ENCODE data around the gene HMGB4. TPM values are rescaled to one million over a fixed set of nuclear protein-coding genes. Genes with fewer than 3 reads are reported as not detected.

The HMGB4 gene
- total RNA-seq, 2 donors from 2014 or later, result not detected

DNA sequence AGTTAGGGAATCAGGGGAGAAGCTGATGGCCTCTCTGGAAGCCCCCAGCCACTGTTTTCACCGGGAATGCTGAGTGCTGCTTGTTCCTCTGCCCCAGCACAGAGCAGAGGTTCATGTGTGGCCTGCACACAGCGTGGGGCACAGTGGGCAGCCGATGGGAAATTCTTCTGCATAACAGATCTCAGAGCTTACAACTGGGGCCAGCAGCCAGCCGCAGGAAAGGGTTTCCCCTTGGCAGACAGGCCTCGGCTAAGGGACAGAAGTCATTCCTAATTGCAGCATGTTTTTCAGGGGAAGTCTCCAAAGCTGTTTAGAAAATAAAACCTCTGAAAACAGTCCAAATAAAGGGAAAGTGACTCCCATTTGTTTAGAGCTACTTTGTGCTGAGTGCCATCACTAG lies 22.6 kb downstream of the HMGB4 start:
- peaks cover 14% of the 10 kb centered on the region for H3K27me3 Mint-ChIP-seq (ENCODE audit: low read depth)
- peaks cover 0 to 2% of the 10 kb centered on the region in 2 donors for H3K36me3 Mint-ChIP-seq (ENCODE audit: insufficient read depth in 2 of 2)
- no peak overlapping the region for H3K27ac Mint-ChIP-seq
- H3K4me3 Mint-ChIP-seq, result no peak overlapping the region
- DNase-seq (no peak), ATAC-seq (replicated peaks in 1 of 2) (no peak)
- H3K9me3 Mint-ChIP-seq, result peaks cover 1 to 2% of the 10 kb centered on the region in 2 donors
- H3K4me1 Mint-ChIP-seq (ENCODE audit: low read depth), result no peaks in the 10 kb centered on the region

DNA sequence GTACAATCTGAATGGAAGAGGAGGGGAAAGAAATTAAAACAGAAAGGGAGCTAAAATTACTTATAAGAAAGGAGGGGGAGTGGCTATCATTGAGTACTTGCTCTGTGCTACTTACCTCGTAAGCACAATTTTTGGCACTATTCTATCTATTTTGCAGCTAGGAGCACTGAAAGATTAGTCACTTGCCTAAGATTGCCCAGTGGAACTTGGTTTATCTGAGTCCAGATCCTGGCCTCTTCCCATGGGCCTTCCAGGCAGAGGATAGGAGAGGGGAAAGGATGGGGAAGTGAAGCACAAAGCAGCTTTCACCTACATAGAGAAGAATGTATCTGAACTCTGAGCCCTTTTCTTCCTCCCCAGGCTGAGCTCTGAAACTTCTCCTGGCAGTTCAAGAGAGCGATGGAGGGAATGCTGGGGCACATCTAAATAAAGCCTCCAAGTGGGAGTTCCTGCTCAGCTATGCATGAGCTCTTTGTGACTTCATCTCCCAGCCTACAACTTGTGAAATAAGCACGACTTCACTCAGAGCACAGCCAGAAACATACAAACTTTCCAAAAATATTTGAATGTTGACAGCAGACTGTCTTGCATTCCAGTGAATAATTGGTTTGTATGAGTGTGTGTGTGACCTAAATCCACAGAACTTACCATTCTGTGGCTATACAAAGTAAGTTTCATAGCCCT lies 29.4 kb downstream of the HMGB4 start:
- H3K27ac Mint-ChIP-seq, result no peak overlapping the region
- H3K4me1 Mint-ChIP-seq (ENCODE audit: low read depth), result no peaks in the 10 kb centered on the region
- DNase-seq (no peak), ATAC-seq (replicated peaks in 1 of 2) (no peak)
- peaks cover 1 to 2% of the 10 kb centered on the region in 2 donors for H3K9me3 Mint-ChIP-seq
- no peaks in the 10 kb centered on the region for H3K36me3 Mint-ChIP-seq (ENCODE audit: insufficient read depth in 2 of 2)
- no peak overlapping the region for H3K4me3 Mint-ChIP-seq
- H3K27me3 Mint-ChIP-seq (ENCODE audit: low read depth), result peaks cover 9% of the 10 kb centered on the region

DNA sequence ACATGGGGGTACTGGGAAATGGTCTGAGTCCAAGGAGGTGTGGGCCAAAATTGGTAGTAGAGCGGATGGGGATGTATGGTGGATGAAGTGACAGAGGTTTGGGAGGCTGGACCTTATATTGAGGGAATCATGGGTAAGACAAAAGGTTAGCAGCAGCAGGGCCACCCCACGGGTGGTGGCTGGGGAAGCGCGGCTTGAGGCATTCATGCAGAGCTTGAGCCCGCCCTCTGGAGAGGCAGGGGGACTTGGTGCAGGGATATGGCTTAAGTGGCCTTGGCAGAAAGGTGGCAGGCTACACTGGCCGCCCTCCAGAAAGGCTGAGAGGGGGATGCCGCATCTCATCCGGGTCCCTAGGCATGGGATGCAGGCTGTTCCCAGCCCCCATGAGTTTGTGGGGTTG lies 31.5 kb downstream of the HMGB4 start:
- DNase-seq (no peak), ATAC-seq (replicated peaks in 1 of 2) (no peak)
- Mint-ChIP-seq H3K27ac (no peak overlapping the region), H3K4me3 (no peak overlapping the region), H3K27me3 (ENCODE audit: low read depth) (peaks cover 9% of the 10 kb centered on the region), H3K4me1 (ENCODE audit: low read depth) (no peaks in the 10 kb centered on the region), H3K9me3 (no peaks in the 10 kb centered on the region), H3K36me3 (ENCODE audit: insufficient read depth in 2 of 2) (no peaks in the 10 kb centered on the region)

DNA sequence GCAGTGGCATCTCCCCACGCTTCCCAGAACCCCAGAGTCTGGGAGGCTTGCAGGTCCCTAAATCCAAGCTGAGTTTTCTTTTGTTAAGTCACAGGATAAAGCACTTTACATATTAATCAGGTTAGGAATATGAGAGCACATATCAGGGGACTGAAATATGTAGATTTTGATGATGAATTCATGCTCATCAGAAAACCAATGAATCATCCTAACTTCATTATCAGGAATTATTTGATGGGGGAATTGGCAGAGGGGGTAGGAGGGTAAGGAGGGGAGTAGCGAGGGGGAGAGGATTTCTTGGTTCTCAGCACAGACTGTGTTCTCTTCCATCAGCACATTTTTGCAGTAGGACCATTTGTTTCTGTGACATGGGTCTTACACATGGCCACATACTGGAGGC lies 32.1 kb downstream of the HMGB4 start:
- H3K27ac Mint-ChIP-seq, result no peak overlapping the region
- DNase-seq (no peak), ATAC-seq (replicated peaks in 1 of 2) (no peak)
- H3K4me3 Mint-ChIP-seq, result no peak overlapping the region
- H3K9me3 Mint-ChIP-seq, result no peaks in the 10 kb centered on the region
- no peaks in the 10 kb centered on the region for H3K36me3 Mint-ChIP-seq (ENCODE audit: insufficient read depth in 2 of 2)
- no peaks in the 10 kb centered on the region for H3K4me1 Mint-ChIP-seq (ENCODE audit: low read depth)
- H3K27me3 Mint-ChIP-seq (ENCODE audit: low read depth), result peaks cover 14% of the 10 kb centered on the region

DNA sequence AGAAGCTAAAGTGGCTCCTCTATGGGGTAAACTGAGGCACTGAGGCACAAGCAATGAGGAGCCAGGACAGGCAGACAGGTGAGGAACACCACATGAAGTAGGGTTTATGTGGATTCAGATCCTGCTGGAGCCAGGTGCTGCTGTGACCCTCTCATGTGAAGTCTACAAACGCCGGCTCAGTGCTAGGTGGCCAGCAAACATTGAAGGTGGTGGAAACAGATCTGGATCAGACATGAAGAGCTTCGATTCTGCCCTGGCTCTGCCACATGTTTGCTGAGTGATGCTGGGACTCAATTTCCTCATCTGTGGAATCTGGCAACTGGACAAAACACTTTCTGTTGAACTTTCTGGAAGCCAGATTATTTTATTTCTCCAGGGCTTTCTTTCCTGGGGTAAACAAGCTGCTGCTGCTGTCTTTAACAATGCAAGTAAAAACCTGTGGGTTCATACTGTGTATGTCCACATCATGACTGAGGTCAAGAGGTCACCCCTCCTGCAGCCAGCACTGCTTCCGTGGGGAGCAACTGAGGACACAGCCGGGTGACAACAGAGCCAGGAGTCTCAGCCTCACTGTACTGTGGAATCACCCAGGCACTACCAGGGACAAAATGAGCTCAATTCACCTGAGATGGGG lies 33.3 kb downstream of the HMGB4 start:
- Mint-ChIP-seq H3K36me3 (ENCODE audit: insufficient read depth in 2 of 2) (no peaks in the 10 kb centered on the region), H3K27ac (no peak overlapping the region), H3K9me3 (no peaks in the 10 kb centered on the region), H3K4me3 (no peak overlapping the region), H3K27me3 (ENCODE audit: low read depth) (peaks cover 19% of the 10 kb centered on the region), H3K4me1 (ENCODE audit: low read depth) (no peaks in the 10 kb centered on the region)
- no peak for DNase-seq
- ATAC-seq (replicated peaks in 1 of 2), result no peak

DNA sequence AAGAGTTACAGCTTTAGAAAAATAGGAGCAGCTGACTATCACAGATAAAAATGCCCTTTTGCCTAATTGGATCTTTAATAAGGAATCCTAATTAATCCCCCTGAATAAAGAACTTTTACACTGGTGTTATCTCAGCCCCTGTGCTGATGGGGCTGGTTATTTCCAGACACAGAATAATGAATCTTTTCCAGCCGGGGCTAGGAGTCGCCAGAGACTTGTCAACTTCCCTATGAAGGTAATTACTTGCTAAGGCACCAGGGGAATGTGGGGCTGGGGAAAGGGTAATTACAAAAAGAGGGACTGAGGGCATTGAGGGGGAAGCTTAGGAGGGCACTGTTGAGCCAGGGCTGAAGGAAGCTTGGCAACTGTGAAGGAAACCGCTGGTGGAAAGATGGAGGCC lies 34.5 kb downstream of the HMGB4 start:
- no peak for DNase-seq
- H3K27me3 Mint-ChIP-seq (ENCODE audit: low read depth), result peaks cover 20% of the 10 kb centered on the region
- H3K4me1 Mint-ChIP-seq (ENCODE audit: low read depth), result no peaks in the 10 kb centered on the region
- no peak overlapping the region for H3K27ac Mint-ChIP-seq
- no peaks in the 10 kb centered on the region for H3K9me3 Mint-ChIP-seq
- ATAC-seq (replicated peaks in 1 of 2), result no peak
- H3K36me3 Mint-ChIP-seq (ENCODE audit: insufficient read depth in 2 of 2), result no peaks in the 10 kb centered on the region
- no peak overlapping the region for H3K4me3 Mint-ChIP-seq

DNA sequence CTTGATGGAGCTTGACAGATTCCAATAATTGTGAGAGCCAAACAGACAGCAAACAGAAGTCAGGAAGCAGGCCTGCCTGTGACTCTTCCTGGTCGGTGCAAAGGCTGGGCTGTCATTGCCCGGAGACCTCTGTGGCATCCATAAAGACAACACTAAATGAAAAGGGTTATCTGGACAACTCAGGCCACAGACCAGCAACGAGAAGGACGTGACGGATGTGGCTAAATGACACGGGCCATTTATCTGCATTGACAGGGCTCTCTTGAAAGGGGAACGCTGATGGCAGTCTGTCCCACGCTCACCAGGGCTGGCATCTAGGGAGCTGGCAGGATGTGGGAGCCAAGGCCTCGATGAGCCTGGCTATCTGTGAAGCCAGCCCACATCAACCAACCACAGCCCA lies 35.0 kb downstream of the HMGB4 start:
- peaks cover 25% of the 10 kb centered on the region for H3K27me3 Mint-ChIP-seq (ENCODE audit: low read depth)
- H3K9me3 Mint-ChIP-seq, result no peaks in the 10 kb centered on the region
- DNase-seq (no peak), ATAC-seq (replicated peaks in 1 of 2) (no peak)
- H3K36me3 Mint-ChIP-seq (ENCODE audit: insufficient read depth in 2 of 2), result no peaks in the 10 kb centered on the region
- H3K4me1 Mint-ChIP-seq (ENCODE audit: low read depth), result no peaks in the 10 kb centered on the region
- no peak overlapping the region for H3K4me3 Mint-ChIP-seq
- H3K27ac Mint-ChIP-seq, result no peak overlapping the region

DNA sequence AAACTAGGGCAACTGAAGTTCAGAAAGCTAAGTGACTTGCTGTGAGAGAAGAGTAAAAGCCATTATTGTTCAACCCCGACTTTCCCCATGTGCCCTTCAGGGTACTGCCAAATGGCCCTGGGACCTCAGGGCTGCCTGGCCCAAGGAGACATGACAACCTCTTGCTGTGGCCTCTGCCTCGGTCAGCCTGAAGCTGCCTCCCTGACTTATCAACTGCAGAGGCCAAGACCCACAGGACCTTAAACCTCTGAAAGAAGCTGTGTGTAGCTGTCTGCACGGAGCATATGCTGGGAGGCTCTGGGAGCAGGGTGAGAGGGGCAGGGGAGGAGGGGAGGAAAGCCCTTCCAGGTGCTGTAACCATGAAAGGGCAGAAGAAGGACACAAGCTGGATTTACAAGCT lies 35.9 kb downstream of the HMGB4 start:
- H3K9me3 Mint-ChIP-seq, result no peaks in the 10 kb centered on the region
- no peak overlapping the region for H3K27ac Mint-ChIP-seq
- ATAC-seq (replicated peaks in 1 of 2) (no peak), DNase-seq (no peak)
- no peaks in the 10 kb centered on the region for H3K4me1 Mint-ChIP-seq (ENCODE audit: low read depth)
- H3K4me3 Mint-ChIP-seq, result no peak overlapping the region
- peaks cover 27% of the 10 kb centered on the region for H3K27me3 Mint-ChIP-seq (ENCODE audit: low read depth)
- no peaks in the 10 kb centered on the region for H3K36me3 Mint-ChIP-seq (ENCODE audit: insufficient read depth in 2 of 2)

DNA sequence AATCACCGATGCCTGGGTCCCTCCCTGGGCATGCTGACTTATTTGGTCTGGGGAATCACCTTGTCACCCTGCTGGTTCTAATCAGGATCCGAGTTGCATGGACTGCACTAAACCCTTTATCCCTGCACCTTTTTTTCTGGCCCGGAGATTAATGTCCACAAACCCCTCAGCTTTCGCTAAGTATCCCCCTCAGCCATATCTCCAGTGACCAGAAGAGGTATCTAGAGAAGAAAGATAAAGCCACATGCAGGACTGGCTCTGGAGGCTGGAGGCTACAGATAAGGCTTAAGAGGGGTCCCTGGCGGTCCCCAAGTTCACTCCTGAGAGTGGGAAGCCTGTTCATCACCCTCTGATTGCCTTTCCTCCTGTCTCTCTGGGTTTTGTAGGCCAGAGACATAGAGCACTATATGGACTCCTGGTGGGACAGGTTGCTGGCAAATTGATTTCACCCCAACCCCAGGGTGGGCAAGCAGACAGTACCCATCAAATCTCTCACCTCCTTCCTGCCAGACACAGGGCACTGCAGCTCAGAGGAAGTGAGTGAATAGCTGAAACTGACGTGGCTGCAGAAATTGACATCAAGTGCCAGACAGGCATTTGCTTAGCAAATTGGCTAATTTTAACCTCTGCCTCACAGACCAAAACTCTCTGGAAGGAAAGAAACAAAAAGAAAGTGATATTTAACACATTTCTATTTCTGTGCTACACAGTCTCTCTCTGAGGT lies 38.8 kb downstream of the HMGB4 start:
- H3K36me3 Mint-ChIP-seq (ENCODE audit: insufficient read depth in 2 of 2), result no peaks in the 10 kb centered on the region
- H3K4me1 Mint-ChIP-seq (ENCODE audit: low read depth), result no peaks in the 10 kb centered on the region
- no peak overlapping the region for H3K4me3 Mint-ChIP-seq
- peaks cover 0 to 2% of the 10 kb centered on the region in 2 donors for H3K9me3 Mint-ChIP-seq
- DNase-seq (no peak), ATAC-seq (replicated peaks in 1 of 2) (no peak)
- H3K27me3 Mint-ChIP-seq (ENCODE audit: low read depth), result peaks cover 19% of the 10 kb centered on the region
- no peak overlapping the region for H3K27ac Mint-ChIP-seq

DNA sequence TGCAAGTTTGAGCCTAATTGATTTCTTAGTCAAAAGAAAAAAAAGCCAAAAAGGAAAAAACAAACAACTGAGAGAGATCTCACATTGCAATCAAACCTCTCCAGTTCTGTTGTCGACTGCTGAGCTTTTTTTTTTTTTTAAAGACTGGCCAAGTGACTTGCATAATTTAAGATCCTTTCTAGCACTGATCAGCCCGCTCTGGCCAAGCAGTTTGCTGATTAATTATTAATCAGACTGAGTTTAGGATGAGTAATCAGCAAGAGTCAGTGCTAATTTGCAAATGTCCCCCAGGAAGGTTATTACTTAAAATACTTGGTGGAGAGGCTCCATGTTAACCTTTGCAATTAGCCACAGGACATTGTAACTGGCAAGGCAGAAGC lies 39.3 kb downstream of the HMGB4 start:
- Mint-ChIP-seq H3K27ac (no peak overlapping the region), H3K9me3 (peaks cover 0 to 2% of the 10 kb centered on the region in 2 donors), H3K4me1 (ENCODE audit: low read depth) (no peaks in the 10 kb centered on the region), H3K36me3 (ENCODE audit: insufficient read depth in 2 of 2) (no peaks in the 10 kb centered on the region), H3K4me3 (no peak overlapping the region), H3K27me3 (ENCODE audit: low read depth) (peaks cover 19% of the 10 kb centered on the region)
- no peak for DNase-seq
- no peak for ATAC-seq (replicated peaks in 1 of 2)

DNA sequence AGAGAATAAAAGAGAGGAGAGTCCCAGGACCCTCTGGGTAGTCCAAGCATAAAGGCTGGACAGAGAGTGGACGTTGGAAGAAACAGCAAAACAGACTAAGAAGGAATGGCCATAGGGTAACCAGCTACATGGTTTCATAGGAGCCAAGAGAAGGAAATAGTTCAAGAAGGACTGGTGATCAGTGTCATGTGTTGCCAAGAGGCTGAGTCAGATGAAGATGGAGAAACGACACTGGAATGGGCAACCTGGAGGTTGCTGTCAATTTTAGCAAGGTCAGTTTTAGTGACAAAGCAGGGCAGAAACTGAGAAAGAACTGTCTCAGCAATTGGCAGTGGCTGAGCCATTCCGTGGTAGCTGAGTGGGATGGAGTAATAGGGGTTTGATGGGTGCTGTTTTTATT lies 41.4 kb downstream of the HMGB4 start:
- peaks cover 0 to 2% of the 10 kb centered on the region in 2 donors for H3K9me3 Mint-ChIP-seq
- peaks cover 19% of the 10 kb centered on the region for H3K27me3 Mint-ChIP-seq (ENCODE audit: low read depth)
- no peaks in the 10 kb centered on the region for H3K4me1 Mint-ChIP-seq (ENCODE audit: low read depth)
- ATAC-seq (replicated peaks in 1 of 2), result no peak
- no peak overlapping the region for H3K4me3 Mint-ChIP-seq
- no peak for DNase-seq
- H3K27ac Mint-ChIP-seq, result no peak overlapping the region
- no peaks in the 10 kb centered on the region for H3K36me3 Mint-ChIP-seq (ENCODE audit: insufficient read depth in 2 of 2)

DNA sequence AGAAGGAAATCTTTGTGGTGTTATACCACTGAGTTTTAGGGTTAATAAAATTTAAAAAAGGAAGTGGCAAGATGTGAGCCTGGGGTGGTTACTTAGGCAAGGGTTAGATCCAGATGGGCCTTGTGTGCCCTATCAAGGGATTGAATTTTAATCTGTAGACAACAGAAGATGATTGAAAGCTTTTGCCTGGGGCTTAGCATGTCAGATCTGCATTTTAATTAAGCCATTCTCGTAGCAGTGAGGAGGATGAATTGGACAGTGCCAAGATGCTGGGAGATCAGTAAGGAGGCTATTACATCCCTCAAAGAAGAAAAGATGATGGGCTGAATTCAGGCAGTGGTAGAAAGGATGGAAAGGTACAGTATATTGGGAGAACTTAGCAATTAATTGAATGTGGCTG lies 42.3 kb downstream of the HMGB4 start:
- Mint-ChIP-seq H3K27ac (no peak overlapping the region), H3K9me3 (peaks cover 0 to 2% of the 10 kb centered on the region in 2 donors), H3K4me1 (ENCODE audit: low read depth) (no peaks in the 10 kb centered on the region), H3K36me3 (ENCODE audit: insufficient read depth in 2 of 2) (no peaks in the 10 kb centered on the region), H3K4me3 (no peak overlapping the region), H3K27me3 (ENCODE audit: low read depth) (peaks cover 12% of the 10 kb centered on the region)
- ATAC-seq (replicated peaks in 1 of 2), result no peak
- no peak for DNase-seq

DNA sequence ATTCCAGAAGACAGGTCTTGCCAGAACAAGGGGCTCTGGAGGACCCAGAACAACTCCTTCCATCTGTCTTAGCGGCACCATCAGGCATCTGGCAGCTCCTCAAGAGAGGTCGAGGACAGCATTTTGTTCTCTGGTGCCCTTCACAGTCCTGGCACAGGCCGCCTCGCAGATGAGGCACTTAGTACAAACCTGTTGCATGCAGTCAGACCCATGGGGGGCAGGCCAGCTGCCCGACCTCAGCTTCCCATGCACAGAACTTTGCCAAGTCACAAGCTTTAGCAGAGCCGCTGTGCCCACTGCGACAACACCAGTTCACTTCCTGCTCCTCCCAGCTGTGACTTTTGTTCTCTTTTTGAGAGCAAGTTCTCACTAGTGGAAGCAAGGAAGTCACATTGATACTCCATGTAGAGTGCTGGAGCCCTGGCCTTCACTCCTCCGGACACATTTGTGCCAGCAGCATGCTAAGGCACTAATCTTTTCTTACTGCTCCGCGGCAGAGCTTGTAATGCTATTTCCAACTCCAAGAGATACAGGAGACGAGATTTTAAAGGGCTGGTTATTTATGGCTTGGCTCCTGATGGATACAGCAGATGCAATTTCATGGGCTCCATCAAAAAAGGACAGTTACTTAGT lies 44.6 kb downstream of the HMGB4 start:
- H3K36me3 Mint-ChIP-seq (ENCODE audit: insufficient read depth in 2 of 2), result no peaks in the 10 kb centered on the region
- H3K4me3 Mint-ChIP-seq, result no peak overlapping the region
- H3K9me3 Mint-ChIP-seq, result peaks cover 0 to 2% of the 10 kb centered on the region in 2 donors
- no peak overlapping the region for H3K27ac Mint-ChIP-seq
- DNase-seq (no peak), ATAC-seq (replicated peaks in 1 of 2) (no peak)
- H3K4me1 Mint-ChIP-seq (ENCODE audit: low read depth), result no peaks in the 10 kb centered on the region
- peaks cover 8% of the 10 kb centered on the region for H3K27me3 Mint-ChIP-seq (ENCODE audit: low read depth)
